Right lung (tissue), 10 donors: ENCODE results near the gene ADIG. TPM values are rescaled to one million over a fixed set of nuclear protein-coding genes. Genes with fewer than 3 reads are reported as not detected.
A peak's percentile ranks its signal among the peaks of the same experiment; 100 is the strongest.

Experiments
- DNase-seq, 2 donors: peaks; one replicate each; pipeline ENCODE4 v3.0.0-alpha.2; 2013
- long read RNA-seq, 8 donors: transcript quantifications; one replicate each; lab custom pipeline, GENCODE V29; 2026
- polyA plus RNA-seq, 5 donors: library from polyadenylated mRNA; unstranded; fragments of 120-200 nt; gene quantifications; one replicate each; pipeline versions ENCODE4 v1.2.1 to v1.2.3, GENCODE V29; 2013; ENCODE audit warnings: inconsistent platforms in 1 of 5, low replicate concordance in 1 of 5; ENCODE audit not compliant: insufficient read length in 5 of 5, insufficient read depth in 1 of 5

The ADIG gene
- not detected for polyA plus RNA-seq
- long read RNA-seq, donor 1 = 0 reads
- long read RNA-seq, donor 2 = 0 reads
- long read RNA-seq, donor 3 = 0 reads
- long read RNA-seq, donor 4 = 0 reads
- long read RNA-seq, donor 5 = 0 reads
- long read RNA-seq, donor 6 = 0 reads
- long read RNA-seq, donor 7 = 0 reads
- long read RNA-seq, donor 8 = 0 reads

DNA sequence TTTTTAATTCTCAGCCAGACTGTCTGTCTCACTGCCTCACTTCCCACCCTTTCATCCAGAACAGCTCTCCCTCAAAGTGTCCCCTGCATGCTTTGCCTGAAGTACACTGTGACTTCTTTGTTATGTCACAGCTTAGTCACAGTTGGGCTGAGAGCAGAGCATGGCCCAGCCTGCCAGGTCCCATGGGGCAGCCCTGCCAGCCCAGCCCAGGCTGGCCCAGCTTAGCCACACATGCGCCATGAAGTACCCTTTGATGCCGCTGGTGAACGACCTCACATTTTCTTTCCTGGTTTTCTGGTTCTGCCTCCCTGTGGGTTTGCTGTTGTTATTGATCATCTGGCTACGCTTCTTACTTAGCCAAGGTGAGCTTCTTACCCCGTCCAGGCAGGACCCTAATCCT, at the start of gene ADIG:
ADIG (plus strand) TSS at position 185 of the 400 bp plus-strand sequence; CDS start at position 239, 54 bp downstream.
- no peak for DNase-seq

DNA sequence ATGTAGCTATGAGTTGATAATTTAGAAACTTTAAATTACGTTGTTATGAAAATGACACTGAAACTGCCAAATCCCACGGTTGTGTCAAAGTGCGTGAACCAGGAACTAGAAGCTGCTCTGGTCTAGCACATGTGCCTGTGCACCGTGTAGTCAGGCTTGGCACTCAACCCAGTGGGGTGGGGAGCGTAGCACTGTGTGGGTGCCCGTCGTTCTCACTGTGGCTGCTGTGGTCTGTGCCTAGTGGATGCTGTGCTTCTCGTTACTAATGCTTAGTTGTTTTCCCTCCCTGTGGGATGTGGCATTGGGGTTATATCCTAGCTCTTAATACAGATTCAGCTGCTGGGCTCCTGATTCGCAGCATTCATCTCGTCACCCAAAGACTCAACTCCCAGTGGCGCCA, 46.2 kb upstream of the ADIG start:
- no peak for DNase-seq

DNA sequence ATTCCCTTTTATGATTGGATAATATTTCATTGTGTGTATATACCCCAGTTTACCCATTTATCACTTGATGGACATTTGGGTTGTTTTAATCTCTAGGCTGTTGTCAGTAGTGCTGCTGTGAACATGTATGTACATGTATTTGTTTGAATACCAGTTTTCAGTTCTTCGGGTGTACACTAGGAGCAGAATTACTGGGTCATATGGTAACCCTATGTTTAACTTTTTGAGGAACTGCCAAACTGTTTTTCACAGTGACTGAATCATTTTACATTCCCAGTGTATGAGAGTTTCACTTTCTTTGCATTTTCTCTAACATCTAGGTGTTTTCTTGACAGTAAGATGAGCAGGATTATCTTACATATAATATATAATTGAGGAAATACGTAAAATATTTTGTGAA, 44.7 kb upstream of the ADIG start:
- no peak for DNase-seq

- DNase-seq = no peak
These were observed 43.8 kb upstream of the ADIG start for GRCh38 chr20:38537176-38537575.

- DNase-seq = no peak
These were observed 42.2 kb upstream of the ADIG start for GRCh38 chr20:38538789-38539188.

GRCh38 chr20:38543014-38543906, 37.7 kb upstream of the ADIG start:
- DNase-seq = peak; percentile 1 to 9

- DNase-seq = no peak
These were observed 35.2 kb upstream of the ADIG start for GRCh38 chr20:38545771-38546170.

DNA sequence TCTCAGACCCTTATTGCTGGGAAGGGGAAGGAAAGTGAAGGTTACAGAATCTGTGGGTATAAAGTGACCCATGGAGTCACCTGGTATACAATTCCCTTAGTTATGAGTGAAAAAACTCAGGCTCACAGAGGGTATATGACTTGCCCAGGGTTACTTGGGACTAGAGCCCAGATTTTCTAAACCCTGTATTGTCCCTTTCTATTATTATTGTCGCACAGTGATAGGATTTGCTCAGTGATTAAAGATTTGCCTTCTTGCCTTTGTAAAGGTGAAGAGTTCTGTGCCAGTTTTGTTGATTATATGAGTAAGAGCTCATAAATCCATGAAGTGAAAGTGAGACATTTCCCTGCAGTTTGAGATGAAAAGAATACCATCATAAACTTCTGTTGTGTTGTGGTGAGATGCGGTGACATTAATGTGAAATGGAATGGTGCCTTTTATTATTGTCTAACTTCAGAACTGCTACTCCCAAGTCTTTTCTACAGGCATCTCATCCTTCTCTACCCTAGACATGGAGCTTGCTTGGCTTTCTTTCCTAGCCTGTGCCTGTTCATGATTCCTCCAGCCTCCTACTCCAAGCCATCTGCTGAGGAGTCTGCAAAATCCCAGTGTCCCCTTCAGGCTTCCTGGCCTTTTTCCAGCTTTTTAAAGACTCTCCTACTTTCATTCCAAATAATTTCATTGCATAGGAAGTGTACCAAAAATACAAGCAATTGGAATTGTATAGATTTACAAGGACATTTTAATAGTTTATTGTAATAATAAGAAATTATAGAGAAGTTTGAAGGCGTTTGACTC, 33.5 kb upstream of the ADIG start:
- DNase-seq = no peak

DNA sequence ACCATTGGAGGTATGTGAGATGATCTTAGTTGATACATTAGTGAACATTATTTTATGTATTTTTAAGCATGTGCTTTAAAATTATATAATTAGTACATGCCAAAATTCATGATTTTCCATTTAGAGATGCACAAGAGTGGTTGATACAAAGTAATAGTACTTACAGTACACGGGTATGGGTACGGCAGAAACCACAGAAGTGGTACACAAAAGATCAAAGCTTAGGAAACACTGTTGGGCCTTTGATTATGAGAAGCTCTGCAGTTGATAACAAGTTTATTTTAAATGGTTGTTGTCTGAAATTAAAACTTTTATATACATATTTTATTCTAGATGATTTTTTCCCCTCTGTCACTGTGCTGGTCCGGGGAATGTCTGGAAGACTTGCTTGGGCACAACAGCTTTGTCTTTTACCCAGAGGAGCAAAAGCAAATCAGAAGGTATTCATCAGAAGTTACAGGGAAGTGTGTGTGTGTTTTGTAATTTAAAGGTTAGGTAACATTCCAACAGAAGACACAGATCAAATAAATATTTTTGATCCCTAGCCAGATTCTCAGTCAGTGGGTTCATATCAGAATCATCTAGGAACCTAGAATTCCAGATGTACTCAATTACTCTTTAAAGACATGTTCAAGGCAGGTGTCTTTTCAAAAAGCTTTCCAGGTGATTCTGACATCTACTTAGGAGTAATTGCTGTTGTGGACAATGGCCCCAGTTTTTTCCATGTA, 32.5 kb upstream of the ADIG start:
- no peak for DNase-seq

DNA sequence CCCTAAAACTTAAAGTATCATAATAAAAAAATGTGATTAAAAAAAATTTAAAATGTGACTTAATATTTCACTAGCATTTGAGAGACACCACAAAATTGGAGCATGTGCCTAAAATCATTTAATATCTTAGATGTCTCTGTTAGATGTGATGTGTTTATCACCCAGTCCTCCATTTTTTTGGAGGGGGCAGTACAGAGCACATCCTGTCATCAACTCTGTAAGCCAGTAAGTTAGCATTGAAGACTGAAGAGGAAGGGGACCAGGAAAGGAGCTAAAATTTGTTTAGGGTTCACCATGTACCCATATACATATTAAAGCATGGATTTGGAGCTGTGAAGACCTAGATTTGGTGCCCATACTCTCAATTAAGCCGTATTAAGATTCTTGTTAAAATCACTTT, 30.7 kb upstream of the ADIG start:
- no peak for DNase-seq

DNA sequence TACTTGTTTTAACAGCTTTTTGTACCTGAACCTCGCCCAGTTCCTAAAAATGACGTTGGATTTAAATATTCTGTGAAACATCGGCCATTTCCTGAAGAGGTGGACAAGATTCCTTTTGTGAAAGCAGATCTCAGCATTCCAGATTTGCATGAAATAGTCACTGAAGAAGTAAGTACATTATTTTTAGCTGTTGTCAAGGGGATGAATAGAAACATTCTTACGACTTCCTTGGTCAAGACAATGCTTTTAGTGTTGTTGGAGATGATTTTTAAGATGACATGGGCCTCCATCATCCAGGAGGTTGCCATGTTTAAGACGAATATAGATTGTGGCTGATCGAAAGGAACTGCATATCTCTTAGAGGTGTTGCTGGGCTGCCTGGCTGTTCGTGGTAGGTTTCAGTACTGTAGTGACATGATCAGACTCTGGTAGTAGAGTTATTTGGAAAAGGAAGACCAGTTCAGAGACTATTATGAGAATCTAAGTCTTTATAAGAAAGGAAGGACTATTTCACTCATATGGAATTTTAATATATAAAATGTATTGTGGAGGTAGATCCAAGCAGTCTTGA, 29.9 kb upstream of the ADIG start:
- no peak for DNase-seq

- no peak for DNase-seq
These were observed 26.0 kb upstream of the ADIG start for GRCh38 chr20:38554986-38555385.

GRCh38 chr20:38555395-38555794, 25.6 kb upstream of the ADIG start:
- DNase-seq = no peak

GRCh38 chr20:38557174-38557573, 23.8 kb upstream of the ADIG start:
- DNase-seq = no peak

DNA sequence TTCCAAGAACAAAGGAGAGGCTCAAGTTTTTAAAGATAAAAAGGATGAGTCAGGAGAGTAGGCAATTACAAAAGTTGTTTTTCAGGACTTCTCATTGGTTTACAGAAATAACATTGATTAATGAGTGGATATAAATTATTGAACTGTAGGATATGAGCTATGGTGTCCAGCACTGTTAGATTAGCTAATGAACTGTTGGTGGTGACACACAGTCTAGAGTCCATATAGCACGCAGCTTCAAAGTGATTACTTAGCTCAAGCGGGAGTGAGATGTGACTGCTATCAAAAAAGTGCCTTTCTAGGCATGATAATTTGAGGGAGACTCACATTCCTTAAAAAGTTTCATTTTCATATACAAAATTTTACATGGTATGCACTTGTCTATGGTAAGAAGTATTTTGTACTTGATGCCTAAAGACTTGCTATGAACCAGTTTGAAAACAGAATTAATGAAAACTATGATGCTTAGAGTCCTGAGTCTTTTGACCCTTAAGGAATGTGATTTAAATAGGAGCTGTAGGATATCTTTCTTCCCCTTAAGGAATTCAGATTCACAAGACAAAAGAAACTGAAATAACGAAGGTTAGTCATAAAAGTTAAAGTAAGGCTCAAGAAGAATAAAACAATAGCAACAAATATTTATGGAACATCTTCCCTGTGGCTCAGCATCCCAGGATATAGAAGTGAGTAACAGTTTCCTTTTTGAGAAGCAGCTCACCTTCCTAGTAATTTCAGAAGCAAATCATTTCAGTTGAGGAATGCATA, 22.2 kb upstream of the ADIG start:
- no peak for DNase-seq

DNA sequence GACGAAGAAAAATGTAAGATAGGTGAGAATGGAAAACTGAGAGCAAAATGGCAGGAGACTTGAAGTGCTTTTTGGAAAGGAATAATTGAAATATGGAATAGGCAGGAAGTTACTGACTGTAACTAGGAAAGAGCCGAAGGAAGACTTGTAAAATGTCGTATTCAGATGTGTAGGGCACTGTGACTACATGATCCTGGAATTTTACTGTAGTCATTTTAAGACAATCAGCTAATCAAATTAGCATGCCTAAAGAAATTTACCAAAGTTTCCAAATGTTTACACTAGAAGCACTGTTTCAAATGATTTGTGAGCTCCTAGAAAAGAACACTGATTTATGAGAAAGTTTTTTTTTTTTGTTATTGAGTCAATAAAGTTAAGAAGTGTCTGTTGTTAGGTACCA, 21.2 kb upstream of the ADIG start:
- DNase-seq = no peak

- DNase-seq = no peak
These were observed 17.1 kb upstream of the ADIG start for GRCh38 chr20:38563802-38564431.

GRCh38 chr20:38564680-38565079, 16.3 kb upstream of the ADIG start:
- no peak for DNase-seq

DNA sequence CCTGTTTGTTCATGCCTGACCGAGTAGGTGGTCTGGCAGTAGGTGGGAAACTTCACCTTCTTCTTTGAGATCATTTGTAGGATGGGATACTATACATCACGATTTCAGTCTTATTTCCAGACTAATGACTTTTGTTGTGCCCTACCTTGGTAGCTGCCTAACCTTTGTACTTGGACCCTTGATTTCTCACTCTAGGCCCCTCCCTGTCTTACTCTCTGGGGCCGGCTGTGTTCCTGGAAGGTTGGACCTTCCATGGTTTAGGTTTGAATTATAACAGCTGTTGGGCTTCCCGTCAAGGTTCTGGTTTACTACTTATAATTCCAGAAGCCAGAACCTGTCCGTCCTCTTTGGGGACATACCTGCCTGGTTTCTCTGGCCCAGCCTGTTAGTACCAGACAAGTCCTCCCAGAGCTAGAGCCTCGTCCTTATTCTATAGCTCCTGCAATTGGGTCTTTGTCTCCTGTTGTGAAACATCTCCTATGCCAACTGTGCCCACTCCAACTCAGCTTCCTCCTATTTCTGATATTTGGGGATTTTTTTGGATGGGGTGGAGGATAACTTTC, 14.9 kb upstream of the ADIG start:
- no peak for DNase-seq
